Activated CD8-positive, alpha-beta T cell treated with anti-CD3 and anti-CD28 coated beads for 36 hours (primary cell): ENCODE data around the gene DPM2. TPM values are rescaled to one million over a fixed set of nuclear protein-coding genes. Genes with fewer than 3 reads are reported as not detected.

Experiments used
- ATAC-seq: fragments of 200-7000 bp; cut with Tn5 transposase; one replicate; pipeline ENCODE4 v1.10.0; 2021; ENCODE audit warnings: mild to moderate bottlenecking, moderate library complexity
- CTCF ChIA-PET: fragments of 350-600 bp; sonication (Branson Sonifier 250); formaldehyde crosslinking; loops from one replicate; lab custom pipeline; 2021; ENCODE audit warnings: antibody characterized with exemption; lab: Charles Lee
- POLR2A ChIA-PET: fragments of 350-600 bp; sonication (Branson Sonifier 250); formaldehyde crosslinking; loops from one replicate; lab custom pipeline; 2021; ENCODE audit warnings: antibody characterized with exemption; lab: Charles Lee
- DNase-seq: peaks from one replicate; pipeline ENCODE4 v3.0.0-alpha.2; 2020
- H3K27ac Mint-ChIP-seq: one replicate; pipeline ENCODE4 v1.8.0; 2021; ENCODE audit warnings: mild to moderate bottlenecking, mixed read lengths
- H3K27me3 Mint-ChIP-seq: one replicate; pipeline ENCODE4 v1.8.0; 2021; ENCODE audit warnings: mixed read lengths
- H3K36me3 Mint-ChIP-seq: one replicate; pipeline ENCODE4 v1.8.0; 2021; ENCODE audit warnings: low read depth, mixed read lengths
- H3K4me1 Mint-ChIP-seq: one replicate; pipeline ENCODE4 v1.8.0; 2021; ENCODE audit warnings: low read depth, mixed read lengths
- H3K4me3 Mint-ChIP-seq: one replicate; pipeline ENCODE4 v1.8.0; 2021; ENCODE audit warnings: mild to moderate bottlenecking, moderate library complexity, mixed read lengths
- H3K9me3 Mint-ChIP-seq: one replicate; pipeline ENCODE4 v1.8.0; 2021; ENCODE audit warnings: mixed read lengths
- intact Hi-C: fragments of 100-400 bp; cut with micrococcal nuclease; formaldehyde crosslinking; loops from one replicate; pipeline ENCODE4 v1.10.0; 2022
- total RNA-seq, 2 experiments: library from RNA; stranded (reverse); gene quantifications; one replicate each; pipeline ENCODE4 v1.2.3, GENCODE V29; 2021
- TF ChIP-seq, protein P1 (sequence below): fragments of 200-600 bp; IDR thresholded peaks from one replicate; pipeline ENCODE4 v1.8.0; 2022; ENCODE audit warnings: antibody characterized with exemption, mild to moderate bottlenecking

The DPM2 gene
- total RNA-seq, 2 experiments from 2014 or later: 41.3 to 43.9 TPM

DNA sequence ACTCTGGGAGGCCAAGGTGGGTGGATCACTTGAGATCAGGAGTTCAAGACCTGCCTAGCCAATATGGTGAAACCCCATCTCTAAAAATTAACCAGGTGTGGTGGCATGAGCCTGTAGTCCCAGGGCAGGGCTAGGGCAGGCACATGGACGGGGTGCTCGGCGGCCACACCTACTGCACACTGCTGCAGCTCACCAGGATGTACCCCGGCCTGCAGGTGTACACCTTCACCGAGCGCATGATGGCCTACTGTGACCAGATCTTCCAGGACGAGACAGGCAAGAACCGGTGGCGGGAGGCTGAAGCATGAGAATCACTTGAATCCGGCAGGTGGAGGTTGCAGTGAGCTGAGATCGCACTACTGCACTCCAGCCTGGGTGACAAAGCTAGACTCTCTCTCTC is 24.0 kb downstream of the DPM2 start:
- TF ChIP-seq, protein P1, sequence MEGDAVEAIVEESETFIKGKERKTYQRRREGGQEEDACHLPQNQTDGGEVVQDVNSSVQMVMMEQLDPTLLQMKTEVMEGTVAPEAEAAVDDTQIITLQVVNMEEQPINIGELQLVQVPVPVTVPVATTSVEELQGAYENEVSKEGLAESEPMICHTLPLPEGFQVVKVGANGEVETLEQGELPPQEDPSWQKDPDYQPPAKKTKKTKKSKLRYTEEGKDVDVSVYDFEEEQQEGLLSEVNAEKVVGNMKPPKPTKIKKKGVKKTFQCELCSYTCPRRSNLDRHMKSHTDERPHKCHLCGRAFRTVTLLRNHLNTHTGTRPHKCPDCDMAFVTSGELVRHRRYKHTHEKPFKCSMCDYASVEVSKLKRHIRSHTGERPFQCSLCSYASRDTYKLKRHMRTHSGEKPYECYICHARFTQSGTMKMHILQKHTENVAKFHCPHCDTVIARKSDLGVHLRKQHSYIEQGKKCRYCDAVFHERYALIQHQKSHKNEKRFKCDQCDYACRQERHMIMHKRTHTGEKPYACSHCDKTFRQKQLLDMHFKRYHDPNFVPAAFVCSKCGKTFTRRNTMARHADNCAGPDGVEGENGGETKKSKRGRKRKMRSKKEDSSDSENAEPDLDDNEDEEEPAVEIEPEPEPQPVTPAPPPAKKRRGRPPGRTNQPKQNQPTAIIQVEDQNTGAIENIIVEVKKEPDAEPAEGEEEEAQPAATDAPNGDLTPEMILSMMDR: no peak
- H3K4me3 Mint-ChIP-seq: no peak overlapping the region
- ATAC-seq: no peak
- no peak overlapping the region for H3K27ac Mint-ChIP-seq
- DNase-seq: no peak
- H3K27me3 Mint-ChIP-seq: no peaks in the 10 kb centered on the region
- H3K4me1 Mint-ChIP-seq: peaks cover 54% of the 10 kb centered on the region
- intact Hi-C loops: no loop called here
- H3K9me3 Mint-ChIP-seq: no peaks in the 10 kb centered on the region
- ChIA-PET CTCF (interaction anchor here (1.0 to 4.7 kb wide), 2 partner anchors 44 to 179 kb away, joined by 3 to 23 read pairs; partner anchors contain the start of gene TOR2A), POLR2A (interaction anchor here (0.7 to 1.8 kb wide), 3 partner anchors 15 to 27 kb away, joined by 3 to 6 read pairs (median 6); no protein-coding TSS in a partner anchor)
- H3K36me3 Mint-ChIP-seq: peaks cover 32% of the 10 kb centered on the region

DNA sequence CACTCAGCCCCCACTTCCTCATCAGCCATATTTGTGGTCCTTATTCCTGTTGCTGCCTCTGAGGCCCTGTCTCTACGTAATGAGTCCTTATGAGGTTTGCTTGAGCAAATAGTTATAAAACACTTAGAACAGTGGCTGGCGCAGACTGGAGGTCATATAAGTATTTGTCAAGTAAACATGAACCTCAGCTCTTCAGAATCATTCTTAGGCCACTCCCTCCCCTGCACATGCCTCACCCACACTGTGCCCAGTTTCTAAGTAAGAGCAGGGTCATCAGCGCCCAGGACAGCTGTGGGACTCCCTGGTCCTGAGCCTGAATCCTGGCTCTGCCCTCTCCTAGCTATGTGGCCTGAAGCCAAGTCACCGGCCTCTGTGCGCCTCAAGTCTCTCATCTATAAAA is 24.8 kb downstream of the DPM2 start:
- DNase-seq: no peak
- TF ChIP-seq, protein P1: no peak
- Mint-ChIP-seq H3K9me3 (no peaks in the 10 kb centered on the region), H3K4me1 (peaks cover 46% of the 10 kb centered on the region), H3K36me3 (peaks cover 32% of the 10 kb centered on the region), H3K27ac (peak overlapping the region; percentile 68), H3K27me3 (no peaks in the 10 kb centered on the region), H3K4me3 (no peak overlapping the region)
- POLR2A ChIA-PET: interaction anchor here (0.7 to 1.8 kb wide), 6 partner anchors 9 to 134 kb away, joined by 3 to 6 read pairs (median 4); partner anchors contain the start of gene SH2D3C
- intact Hi-C loops: no loop called here
- no peak for ATAC-seq
- CTCF ChIA-PET: interaction anchor here (0.6 to 1.0 kb wide), 2 partner anchors 46 to 178 kb away, joined by 3 read pairs; partner anchors contain the start of gene TOR2A

DNA sequence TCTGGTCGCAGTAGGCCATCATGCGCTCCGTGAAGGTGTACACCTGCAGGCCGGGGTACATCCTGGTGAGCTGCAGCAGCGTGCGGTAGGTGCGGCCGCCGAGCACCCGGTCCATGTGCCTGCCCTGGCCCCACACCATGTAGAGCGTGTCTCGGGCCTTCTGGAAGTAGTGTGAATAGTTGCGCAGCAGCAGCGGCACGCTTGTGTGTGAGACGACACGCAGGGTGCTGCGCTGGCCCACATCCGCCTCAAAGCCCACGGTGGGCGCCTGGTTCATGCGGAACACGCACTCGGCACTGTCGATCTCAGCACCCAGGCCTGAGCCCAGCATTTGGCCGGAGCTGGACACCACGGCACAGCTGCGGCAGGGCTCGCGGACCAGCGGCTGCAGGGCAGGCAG is 25.4 kb downstream of the DPM2 start:
- CTCF ChIA-PET: no interaction called here

DNA sequence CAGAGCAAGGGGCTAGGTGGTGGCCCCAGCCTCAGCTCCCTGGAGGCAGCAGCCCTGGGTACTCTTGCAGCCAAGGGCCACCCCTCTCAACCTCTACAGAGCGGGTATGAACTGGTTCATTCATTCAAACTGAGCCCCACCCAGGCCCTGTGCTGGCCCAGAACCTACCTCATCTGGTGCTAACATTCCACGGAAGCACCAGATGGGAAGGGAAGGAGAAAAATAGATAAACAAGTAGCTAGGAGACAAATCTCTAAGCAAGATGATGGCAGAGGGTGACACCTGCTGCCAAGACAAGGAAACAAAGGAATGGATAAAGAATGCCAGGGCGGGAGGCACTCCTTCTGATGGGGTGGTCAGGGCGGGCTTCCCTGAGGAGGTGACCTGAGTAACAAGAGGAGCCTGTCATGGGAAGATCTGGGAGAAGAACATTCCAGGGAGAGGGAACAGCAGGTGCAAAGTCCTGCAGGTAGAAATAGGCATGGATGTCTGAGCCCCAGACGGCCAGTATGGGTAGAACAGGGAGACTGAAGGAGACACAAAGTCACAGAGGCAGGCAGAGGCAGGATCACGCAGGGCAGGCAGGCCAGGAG is 26.9 kb downstream of the DPM2 start:
- Mint-ChIP-seq H3K9me3 (no peaks in the 10 kb centered on the region), H3K36me3 (peaks cover 37% of the 10 kb centered on the region), H3K27ac (peak overlapping the region; percentile 90), H3K4me3 (peak overlapping the region; percentile 39), H3K4me1 (peaks cover 54% of the 10 kb centered on the region), H3K27me3 (no peaks in the 10 kb centered on the region)
- TF ChIP-seq, protein P1: no peak
- ChIA-PET POLR2A (no interaction called here), CTCF (interaction anchor here (1.0 to 1.1 kb wide), 2 partner anchors 10 to 99 kb away, joined by 3 read pairs; no protein-coding TSS in a partner anchor)
- ATAC-seq (no peak), DNase-seq (no peak)
- intact Hi-C loops: no loop called here

More for the DNA sequence above, 25.4 kb downstream of the DPM2 start:
- Mint-ChIP-seq H3K27me3 (no peaks in the 10 kb centered on the region), H3K9me3 (no peaks in the 10 kb centered on the region), H3K4me1 (peaks cover 44% of the 10 kb centered on the region), H3K36me3 (peaks cover 34% of the 10 kb centered on the region), H3K27ac (peak overlapping the region; percentile 90), H3K4me3 (no peak overlapping the region)
- intact Hi-C loops: no loop called here
- POLR2A ChIA-PET: interaction anchor here (0.9 to 1.1 kb wide), 2 partner anchors 9 to 14 kb away, joined by 3 to 4 read pairs; no protein-coding TSS in a partner anchor
- TF ChIP-seq, protein P1: no peak
- DNase-seq (no peak), ATAC-seq (no peak)

DNA sequence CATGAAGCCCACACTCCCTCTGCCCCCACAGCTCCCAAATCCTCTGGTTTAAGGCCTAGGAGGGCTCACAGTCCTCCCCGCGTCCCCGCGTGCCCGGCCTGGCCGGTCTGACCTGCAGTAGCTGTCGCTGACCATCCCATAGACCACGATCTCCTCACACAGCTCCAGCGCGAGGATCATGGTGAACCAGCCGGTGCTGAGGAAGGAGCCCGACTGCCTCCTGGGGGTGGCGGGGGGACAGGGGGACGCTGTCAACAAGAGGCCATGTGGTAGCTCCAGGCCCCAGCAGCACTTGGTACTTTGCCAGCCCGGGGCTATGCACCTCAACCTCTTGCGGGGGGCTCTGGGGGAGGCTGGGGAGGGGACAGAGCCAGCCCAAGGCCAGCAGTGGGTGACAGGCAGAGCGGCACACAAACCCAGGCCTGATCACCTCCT is 27.8 kb downstream of the DPM2 start:
- ATAC-seq: no peak
- Mint-ChIP-seq H3K4me3 (no peak overlapping the region), H3K27me3 (no peaks in the 10 kb centered on the region), H3K4me1 (peaks cover 57% of the 10 kb centered on the region), H3K9me3 (no peaks in the 10 kb centered on the region), H3K36me3 (peaks cover 36% of the 10 kb centered on the region), H3K27ac (peak overlapping the region; percentile 59)
- intact Hi-C loops: no loop called here
- ChIA-PET CTCF (interaction anchor here (1.0 to 1.1 kb wide), 2 partner anchors 11 to 98 kb away, joined by 3 read pairs; no protein-coding TSS in a partner anchor), POLR2A (interaction anchor here (1.0 to 1.1 kb wide), 2 partner anchors 22 to 126 kb away, joined by 3 read pairs; no protein-coding TSS in a partner anchor)
- DNase-seq: no peak
- TF ChIP-seq, protein P1: no peak
